Measurements from ENCODE around the gene TNFSF13.

The TNFSF13 gene

DNA sequence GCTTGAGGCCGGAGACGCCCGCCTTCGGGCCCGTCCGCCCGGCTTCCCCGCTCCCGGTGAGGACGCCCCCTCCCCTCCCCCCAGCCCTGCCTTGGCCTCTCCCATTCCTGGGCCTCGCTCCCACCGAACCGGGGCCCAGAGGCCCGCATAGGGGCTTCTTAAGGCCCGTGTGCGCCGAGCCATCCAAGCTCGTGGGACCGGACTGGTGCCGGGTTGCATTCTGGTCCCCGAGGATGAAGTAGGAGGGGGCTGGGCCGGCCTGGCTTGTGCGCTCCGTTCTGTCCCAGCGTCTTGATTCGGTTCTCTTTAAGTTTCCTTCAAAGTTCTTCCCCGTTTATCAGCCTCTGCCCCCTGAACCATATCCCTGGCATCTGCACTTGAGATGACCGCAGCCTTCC is 3.7 kb downstream of the TNFSF13 start:
- Histone ChIP-seq H3K9ac (ENCODE audit: low read depth, low read length) (peak overlapping the region; percentile 71), H3K27ac (ENCODE audit: low read depth, low read length) (peak overlapping the region; percentile 91), H3K36me3 (ENCODE audit: control insufficient read depth, insufficient read depth, low read length) (peaks cover 37% of the 10 kb centered on the region), H3K9me3 (ENCODE audit: control insufficient read depth, insufficient read depth, low read length) (no peaks in the 10 kb centered on the region), H3K27me3 (ENCODE audit: control insufficient read depth, insufficient read depth, low read length) (no peaks in the 10 kb centered on the region), H3K4me3 (ENCODE audit: low read depth, low read length) (peak overlapping the region; percentile 70), H3K4me1 (ENCODE audit: control insufficient read depth, insufficient read depth, low read length) (peaks cover 37% of the 10 kb centered on the region)

DNA sequence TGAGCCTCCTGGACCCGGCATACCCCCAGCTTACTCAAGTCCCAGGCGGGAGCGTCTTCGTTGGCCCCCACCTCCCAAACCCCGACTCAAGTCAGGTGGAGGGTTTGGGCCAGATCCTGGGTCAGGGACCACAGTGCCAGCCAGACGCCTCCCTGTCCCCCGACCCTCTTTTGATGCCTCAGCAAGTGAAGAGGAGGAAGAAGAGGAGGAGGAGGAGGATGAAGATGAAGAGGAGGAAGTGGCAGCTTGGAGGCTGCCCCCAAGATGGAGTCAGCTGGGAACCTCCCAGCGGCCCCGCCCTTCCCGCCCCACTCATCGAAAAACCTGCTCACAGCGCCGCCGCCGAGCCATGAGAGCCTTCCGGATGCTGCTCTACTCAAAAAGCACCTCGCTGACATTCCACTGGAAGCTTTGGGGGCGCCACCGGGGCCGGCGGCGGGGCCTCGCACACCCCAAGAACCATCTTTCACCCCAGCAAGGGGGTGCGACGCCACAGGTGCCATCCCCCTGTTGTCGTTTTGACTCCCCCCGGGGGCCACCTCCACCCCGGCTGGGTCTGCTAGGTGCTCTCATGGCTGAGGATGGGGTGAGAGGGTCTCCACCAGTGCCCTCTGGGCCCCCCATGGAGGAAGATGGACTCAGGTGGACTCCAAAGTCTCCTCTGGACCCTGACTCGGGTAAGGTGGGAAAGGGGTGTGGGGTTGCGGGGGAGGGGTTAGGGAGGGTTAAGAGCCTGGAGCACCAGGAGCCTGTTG is 4.7 kb downstream of the TNFSF13 start:
- Histone ChIP-seq H3K27me3 (ENCODE audit: control insufficient read depth, insufficient read depth, low read length) (no peaks in the 10 kb centered on the region), H3K4me3 (ENCODE audit: low read depth, low read length) (peak overlapping the region; percentile 70; the same call in 1 of the 2 replicates), H3K27ac (ENCODE audit: low read depth, low read length) (no peak overlapping the region), H3K9me3 (ENCODE audit: control insufficient read depth, insufficient read depth, low read length) (no peaks in the 10 kb centered on the region), H3K9ac (ENCODE audit: low read depth, low read length) (no peak overlapping the region), H3K4me1 (ENCODE audit: control insufficient read depth, insufficient read depth, low read length) (peaks cover 26% of the 10 kb centered on the region), H3K36me3 (ENCODE audit: control insufficient read depth, insufficient read depth, low read length) (peaks cover 43% of the 10 kb centered on the region)

DNA sequence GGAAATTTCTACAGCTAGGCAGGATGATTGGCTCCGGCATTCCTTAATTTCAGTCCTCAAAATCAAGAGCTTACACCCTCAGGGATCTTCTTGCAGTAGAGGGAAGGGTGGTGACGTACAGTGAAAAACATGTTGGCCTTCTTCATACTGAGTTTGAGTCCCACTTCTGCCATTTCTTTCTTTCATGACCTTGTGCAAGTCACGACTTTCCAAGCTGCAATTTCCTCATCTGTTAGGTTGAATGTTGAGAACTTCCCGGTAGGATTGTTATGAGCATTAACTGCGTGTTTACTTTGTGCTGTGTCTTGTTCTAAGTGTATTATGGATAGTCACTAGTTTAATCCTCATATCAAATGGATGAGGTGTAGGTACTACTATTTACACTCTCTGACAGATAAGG is 11.0 kb downstream of the TNFSF13 start:
- no peak overlapping the region for H3K9ac ChIP-seq (ENCODE audit: low read depth, low read length)
- H3K9me3 ChIP-seq (ENCODE audit: control insufficient read depth, insufficient read depth, low read length): no peaks in the 10 kb centered on the region
- H3K36me3 ChIP-seq (ENCODE audit: control insufficient read depth, insufficient read depth, low read length): peaks cover 70% of the 10 kb centered on the region
- peaks cover 3% of the 10 kb centered on the region for H3K4me1 ChIP-seq (ENCODE audit: control insufficient read depth, insufficient read depth, low read length)
- no peak overlapping the region for H3K27ac ChIP-seq (ENCODE audit: low read depth, low read length)
- H3K27me3 ChIP-seq (ENCODE audit: control insufficient read depth, insufficient read depth, low read length): no peaks in the 10 kb centered on the region
- H3K4me3 ChIP-seq (ENCODE audit: low read depth, low read length): no peak overlapping the region

DNA sequence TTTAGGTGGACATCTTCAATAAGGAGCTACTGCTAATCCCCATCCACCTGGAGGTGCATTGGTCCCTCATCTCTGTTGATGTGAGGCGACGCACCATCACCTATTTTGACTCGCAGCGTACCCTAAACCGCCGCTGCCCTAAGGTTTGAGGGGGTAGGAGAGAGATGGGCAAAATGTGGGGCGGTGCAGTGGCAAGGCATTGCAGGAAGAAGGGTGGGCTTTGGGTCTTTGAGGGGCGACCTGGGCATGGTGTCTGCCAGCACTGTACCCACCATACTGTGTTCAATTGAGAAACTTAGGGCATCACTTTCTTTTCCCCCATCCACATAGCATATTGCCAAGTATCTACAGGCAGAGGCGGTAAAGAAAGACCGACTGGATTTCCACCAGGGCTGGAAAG is 11.8 kb downstream of the TNFSF13 start:
- H3K27ac ChIP-seq (ENCODE audit: low read depth, low read length): no peak overlapping the region
- no peak overlapping the region for H3K9ac ChIP-seq (ENCODE audit: low read depth, low read length)
- H3K36me3 ChIP-seq (ENCODE audit: control insufficient read depth, insufficient read depth, low read length): peaks cover 70% of the 10 kb centered on the region

DNA sequence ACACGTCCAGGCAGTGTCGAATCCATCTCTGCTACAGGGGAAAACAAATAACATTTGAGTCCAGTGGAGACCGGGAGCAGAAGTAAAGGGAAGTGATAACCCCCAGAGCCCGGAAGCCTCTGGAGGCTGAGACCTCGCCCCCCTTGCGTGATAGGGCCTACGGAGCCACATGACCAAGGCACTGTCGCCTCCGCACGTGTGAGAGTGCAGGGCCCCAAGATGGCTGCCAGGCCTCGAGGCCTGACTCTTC is 13.7 kb downstream of the TNFSF13 start:
- Histone ChIP-seq H3K4me3 (ENCODE audit: low read depth, low read length) (peak overlapping the region; percentile 66), H3K27me3 (ENCODE audit: control insufficient read depth, insufficient read depth, low read length) (no peaks in the 10 kb centered on the region), H3K4me1 (ENCODE audit: control insufficient read depth, insufficient read depth, low read length) (peaks cover 8% of the 10 kb centered on the region), H3K36me3 (ENCODE audit: control insufficient read depth, insufficient read depth, low read length) (peaks cover 71% of the 10 kb centered on the region), H3K27ac (ENCODE audit: low read depth, low read length) (peak overlapping the region; percentile 83), H3K9me3 (ENCODE audit: control insufficient read depth, insufficient read depth, low read length) (no peaks in the 10 kb centered on the region), H3K9ac (ENCODE audit: low read depth, low read length) (peak overlapping the region; percentile 50)

More for the DNA sequence above, 11.8 kb downstream of the TNFSF13 start:
- no peaks in the 10 kb centered on the region for H3K9me3 ChIP-seq (ENCODE audit: control insufficient read depth, insufficient read depth, low read length)
- H3K4me1 ChIP-seq (ENCODE audit: control insufficient read depth, insufficient read depth, low read length): peaks cover 8% of the 10 kb centered on the region
- H3K27me3 ChIP-seq (ENCODE audit: control insufficient read depth, insufficient read depth, low read length): no peaks in the 10 kb centered on the region
- H3K4me3 ChIP-seq (ENCODE audit: low read depth, low read length): no peak overlapping the region

DNA sequence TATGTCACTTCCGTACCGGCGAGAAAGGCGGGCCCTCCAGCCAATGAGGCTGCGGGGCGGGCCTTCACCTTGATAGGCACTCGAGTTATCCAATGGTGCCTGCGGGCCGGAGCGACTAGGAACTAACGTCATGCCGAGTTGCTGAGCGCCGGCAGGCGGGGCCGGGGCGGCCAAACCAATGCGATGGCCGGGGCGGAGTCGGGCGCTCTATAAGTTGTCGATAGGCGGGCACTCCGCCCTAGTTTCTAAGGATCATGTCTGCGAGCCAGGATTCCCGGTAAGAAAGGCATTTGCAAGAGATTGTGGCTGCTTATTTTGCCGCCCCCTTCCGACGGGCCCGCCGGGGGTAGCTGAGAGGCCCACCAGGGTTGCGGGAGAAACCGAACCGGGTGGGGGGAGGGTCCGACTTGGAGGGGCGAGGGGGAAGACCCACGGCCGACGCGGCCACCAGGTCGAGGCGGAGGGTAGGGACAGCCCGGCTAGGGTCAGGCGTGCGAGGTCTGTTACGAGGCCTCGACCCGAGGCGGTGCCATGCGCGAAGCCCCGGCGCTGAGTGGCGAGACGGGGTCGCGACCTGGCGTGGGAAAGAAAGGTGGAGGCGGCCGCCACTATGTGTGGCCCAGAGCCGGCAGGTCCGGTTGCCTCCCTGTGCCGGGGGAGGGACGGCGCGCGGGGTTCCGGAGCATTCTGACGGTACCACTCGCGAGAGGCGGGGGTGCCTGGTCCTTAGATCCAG is 14.2 kb downstream of the TNFSF13 start:
- peak overlapping the region; percentile 99 for H3K9ac ChIP-seq (ENCODE audit: low read depth, low read length)
- peak overlapping the region; percentile 76 for H3K4me3 ChIP-seq (ENCODE audit: low read depth, low read length)
- H3K27ac ChIP-seq (ENCODE audit: low read depth, low read length): peak overlapping the region; percentile 98
- peaks cover 8% of the 10 kb centered on the region for H3K4me1 ChIP-seq (ENCODE audit: control insufficient read depth, insufficient read depth, low read length)
- peaks cover 71% of the 10 kb centered on the region for H3K36me3 ChIP-seq (ENCODE audit: control insufficient read depth, insufficient read depth, low read length)
- H3K27me3 ChIP-seq (ENCODE audit: control insufficient read depth, insufficient read depth, low read length): no peaks in the 10 kb centered on the region
- H3K9me3 ChIP-seq (ENCODE audit: control insufficient read depth, insufficient read depth, low read length): no peaks in the 10 kb centered on the region

DNA sequence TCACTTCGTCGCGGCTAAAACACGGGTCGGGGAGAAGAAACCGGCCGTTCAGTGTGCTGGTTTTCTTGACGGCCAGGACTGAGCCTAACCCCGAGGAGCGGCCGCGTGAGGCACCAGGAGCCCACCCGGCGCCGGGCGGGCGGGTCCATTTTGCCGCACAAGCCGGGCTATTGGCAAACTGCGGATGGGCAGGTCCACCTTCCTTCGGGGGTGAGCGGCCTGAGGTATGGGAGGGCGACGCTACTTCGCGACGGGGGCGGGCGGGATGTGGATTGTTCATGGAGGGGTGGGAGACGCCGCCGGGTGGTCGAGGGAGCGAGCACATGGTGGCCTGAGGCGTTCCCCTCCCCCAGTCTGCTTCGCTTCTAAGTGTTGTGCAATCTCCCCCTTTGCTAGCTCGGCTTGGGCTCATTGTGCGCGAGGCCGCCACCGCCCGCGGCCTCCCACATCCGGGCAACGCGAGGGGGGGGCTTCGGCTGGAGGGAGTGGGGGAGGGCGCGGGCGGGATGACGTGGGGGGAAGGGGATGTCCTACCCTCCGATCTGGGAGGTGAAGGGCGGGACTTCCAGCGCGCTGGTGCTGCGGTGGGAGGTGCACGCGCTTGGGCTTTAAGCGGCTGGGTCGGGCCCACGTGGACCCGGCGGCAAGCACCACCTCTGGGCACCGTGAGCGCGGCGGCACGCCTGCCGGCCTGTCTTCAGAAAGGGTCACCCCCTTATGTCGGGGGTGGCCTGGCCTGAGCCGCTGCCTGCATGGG is 15.0 kb downstream of the TNFSF13 start:
- peak overlapping the region; percentile 98 for H3K27ac ChIP-seq (ENCODE audit: low read depth, low read length)
- H3K36me3 ChIP-seq (ENCODE audit: control insufficient read depth, insufficient read depth, low read length): peaks cover 76% of the 10 kb centered on the region
- H3K4me1 ChIP-seq (ENCODE audit: control insufficient read depth, insufficient read depth, low read length): peaks cover 8% of the 10 kb centered on the region
- no peaks in the 10 kb centered on the region for H3K27me3 ChIP-seq (ENCODE audit: control insufficient read depth, insufficient read depth, low read length)
- peak overlapping the region; percentile 76 for H3K4me3 ChIP-seq (ENCODE audit: low read depth, low read length)
- no peaks in the 10 kb centered on the region for H3K9me3 ChIP-seq (ENCODE audit: control insufficient read depth, insufficient read depth, low read length)
- peak overlapping the region; percentile 99 for H3K9ac ChIP-seq (ENCODE audit: low read depth, low read length)

DNA sequence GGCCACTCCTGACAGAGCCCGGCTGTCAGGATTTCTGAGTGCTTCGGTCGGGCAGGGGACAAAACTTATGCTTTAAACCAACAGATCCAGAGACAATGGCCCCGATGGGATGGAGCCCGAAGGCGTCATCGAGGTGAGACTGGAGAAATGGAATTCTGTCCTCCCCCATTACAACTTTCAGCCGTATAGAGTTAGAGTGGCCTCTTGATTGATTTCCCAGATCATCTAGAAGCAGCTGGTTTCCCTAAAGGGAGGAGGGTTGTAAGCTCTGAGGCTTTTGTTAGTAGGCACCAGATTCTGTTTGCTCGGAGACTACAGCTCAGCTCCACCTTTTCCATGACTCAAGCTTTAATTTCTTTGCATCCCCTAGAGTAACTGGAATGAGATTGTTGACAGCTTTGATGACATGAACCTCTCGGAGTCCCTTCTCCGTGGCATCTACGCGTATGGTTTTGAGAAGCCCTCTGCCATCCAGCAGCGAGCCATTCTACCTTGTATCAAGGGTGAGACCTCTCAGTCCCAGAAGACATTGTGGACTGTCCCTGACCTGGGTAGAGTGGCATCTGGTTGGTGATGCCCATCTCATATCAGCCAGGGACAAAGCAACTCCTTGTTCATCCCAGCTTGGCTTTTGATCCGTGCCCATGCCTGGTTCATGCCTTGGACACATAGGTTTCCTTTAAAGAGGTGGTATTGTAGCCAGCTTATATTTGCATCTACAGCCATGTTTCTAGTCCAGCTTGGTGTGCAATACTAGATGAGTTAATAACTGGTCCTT is 15.8 kb downstream of the TNFSF13 start:
- Histone ChIP-seq H3K4me1 (ENCODE audit: control insufficient read depth, insufficient read depth, low read length) (peaks cover 8% of the 10 kb centered on the region), H3K36me3 (ENCODE audit: control insufficient read depth, insufficient read depth, low read length) (peaks cover 76% of the 10 kb centered on the region), H3K27ac (ENCODE audit: low read depth, low read length) (peak overlapping the region; percentile 98), H3K9ac (ENCODE audit: low read depth, low read length) (peak overlapping the region; percentile 99), H3K4me3 (ENCODE audit: low read depth, low read length) (peak overlapping the region; percentile 76), H3K9me3 (ENCODE audit: control insufficient read depth, insufficient read depth, low read length) (no peaks in the 10 kb centered on the region), H3K27me3 (ENCODE audit: control insufficient read depth, insufficient read depth, low read length) (no peaks in the 10 kb centered on the region)

DNA sequence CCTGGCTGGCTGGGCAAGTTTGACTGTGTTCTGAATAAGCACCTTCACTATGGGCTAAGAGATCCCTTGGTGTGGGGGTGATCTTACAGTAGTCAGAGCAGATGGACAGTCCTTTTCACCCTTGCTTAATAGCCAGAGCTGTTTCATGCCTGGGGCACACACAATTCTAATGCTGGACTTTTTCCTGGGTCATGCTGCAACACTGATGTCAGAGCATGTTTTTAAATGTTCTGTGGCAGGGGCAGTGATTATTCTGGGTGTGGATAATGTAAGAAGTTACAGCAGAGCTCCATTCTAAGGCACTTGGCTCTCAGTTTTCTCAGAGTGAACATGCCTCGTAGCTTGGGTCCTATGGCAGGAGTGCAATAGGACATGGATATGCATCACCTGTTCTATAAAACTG is 16.9 kb downstream of the TNFSF13 start:
- Histone ChIP-seq H3K36me3 (ENCODE audit: control insufficient read depth, insufficient read depth, low read length) (peaks cover 65% of the 10 kb centered on the region), H3K4me3 (ENCODE audit: low read depth, low read length) (0 out of 2 replicates have a peak overlapping the region, but pooled peaks have one; percentile 76), H3K9ac (ENCODE audit: low read depth, low read length) (no peak overlapping the region), H3K9me3 (ENCODE audit: control insufficient read depth, insufficient read depth, low read length) (no peaks in the 10 kb centered on the region), H3K27ac (ENCODE audit: low read depth, low read length) (peak overlapping the region; percentile 98), H3K27me3 (ENCODE audit: control insufficient read depth, insufficient read depth, low read length) (no peaks in the 10 kb centered on the region), H3K4me1 (ENCODE audit: control insufficient read depth, insufficient read depth, low read length) (peaks cover 8% of the 10 kb centered on the region)

DNA sequence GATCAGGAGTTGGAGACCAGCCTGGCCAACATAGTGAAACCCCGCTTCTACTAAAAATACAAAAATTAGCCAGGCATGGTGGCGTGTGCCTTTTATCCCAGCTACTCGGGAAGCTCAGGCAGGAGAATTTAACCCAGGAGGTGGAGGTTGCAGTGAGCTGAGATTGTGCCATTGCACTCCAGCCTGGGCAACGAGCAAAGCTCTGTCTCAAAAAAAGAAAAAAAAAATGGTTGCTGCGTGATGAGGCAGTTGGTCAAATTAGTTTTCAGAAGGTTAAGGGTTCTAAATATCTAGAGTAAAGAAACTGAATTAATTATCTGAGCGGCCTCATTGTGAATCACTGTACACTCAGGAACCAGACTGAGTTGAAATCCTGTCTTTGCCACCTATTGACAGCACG is 17.4 kb downstream of the TNFSF13 start:
- Histone ChIP-seq H3K27ac (ENCODE audit: low read depth, low read length) (peak overlapping the region; percentile 98), H3K36me3 (ENCODE audit: control insufficient read depth, insufficient read depth, low read length) (peaks cover 60% of the 10 kb centered on the region), H3K27me3 (ENCODE audit: control insufficient read depth, insufficient read depth, low read length) (no peaks in the 10 kb centered on the region), H3K9me3 (ENCODE audit: control insufficient read depth, insufficient read depth, low read length) (no peaks in the 10 kb centered on the region), H3K4me1 (ENCODE audit: control insufficient read depth, insufficient read depth, low read length) (peaks cover 8% of the 10 kb centered on the region), H3K4me3 (ENCODE audit: low read depth, low read length) (no peak overlapping the region), H3K9ac (ENCODE audit: low read depth, low read length) (no peak overlapping the region)
